Measurements from ENCODE around the gene MLYCD.

GRCh38 chr16:83856792-83857191, 42.1 kb upstream of the MLYCD start:
- TF ChIP-seq CTCF (IDR thresholded peaks at IDR 0.05 in 2 of 3, conservative IDR thresholded peaks at IDR 0.05 in 1 of 3; ENCODE audit: control insufficient read depth in 2 of 3, extremely low read depth in 1 of 3, insufficient read depth in 1 of 3, low read depth in 3 of 3, low read length in 3 of 3) (no peak), TAF1 (IDR thresholded peaks at IDR 0.05; ENCODE audit: borderline replicate concordance, low read depth, low read length) (no peak), EZH2 (IDR thresholded peaks at IDR 0.05; ENCODE audit: borderline replicate concordance, control insufficient read depth, low read depth, low read length) (no peak), ZSCAN29 (IDR thresholded peaks at IDR 0.05) (no peak), GABPA (IDR thresholded peaks at IDR 0.05; ENCODE audit: low read depth) (no peak), ZNF274 (IDR thresholded peaks at IDR 0.05; ENCODE audit: insufficient read depth, insufficient read length) (no peak), EP300 (IDR thresholded peaks at IDR 0.05; ENCODE audit: borderline replicate concordance in 1 of 2, control insufficient read depth in 1 of 2, low read depth in 2 of 2, low read length in 2 of 2) (no peak), BACH1 (IDR thresholded peaks at IDR 0.05; ENCODE audit: borderline replicate concordance) (no peak), BRCA1 (IDR thresholded peaks at IDR 0.05; ENCODE audit: low read depth, low read length) (no peak)

Data from GM12878 (cell line).